Neutrophil (primary cell): ENCODE data around the gene ANO1.

Experiments used
- H3K27ac ChIP-seq: fragments of 200-600 bp; sonication (generic); 2 replicates; pipeline ENCODE4 v1.5.1; 2016; ENCODE audit warnings: mild to moderate bottlenecking, moderate library complexity
- H3K27me3 ChIP-seq: fragments of 200-600 bp; sonication (generic); 2 replicates; pipeline ENCODE4 v1.6.0; 2016; ENCODE audit warnings: mild to moderate bottlenecking
- H3K36me3 ChIP-seq: fragments of 200-600 bp; sonication (generic); 2 replicates; pipeline ENCODE4 v1.5.1; 2017
- H3K4me1 ChIP-seq, 2 experiments: fragments of 200-600 bp in 1 of 2; sonication (generic) in 1 of 2; 1 replicate in 1 of 2; 2 replicates in 1 of 2; pipeline versions ENCODE4 v1.5.1 to v1.6.1; 2013 to 2016; ENCODE audit warnings: low read depth in 1 of 2, low read length in 1 of 2, mild to moderate bottlenecking in 1 of 2, moderate library complexity in 1 of 2; ENCODE audit not compliant: control insufficient read depth in 1 of 2, insufficient read depth in 1 of 2
- H3K4me3 ChIP-seq, 2 experiments: fragments of 200-600 bp in 1 of 2; sonication (generic) in 1 of 2; 1 replicate in 1 of 2; 2 replicates in 1 of 2; pipeline ENCODE4 v1.5.1; 2013 to 2016; ENCODE audit warnings: low read depth in 1 of 2, low read length in 1 of 2, mild to moderate bottlenecking in 1 of 2, moderate library complexity in 1 of 2
- H3K9me3 ChIP-seq: fragments of 200-600 bp; sonication (generic); 2 replicates; pipeline ENCODE4 v1.5.1; 2016
- CTCF ChIP-seq: fragments of 200-600 bp; sonication (generic); IDR thresholded peaks from 2 replicates; pipeline ENCODE4 v1.5.1; 2016; ENCODE audit warnings: antibody characterized with exemption

Gene ANO1

DNA sequence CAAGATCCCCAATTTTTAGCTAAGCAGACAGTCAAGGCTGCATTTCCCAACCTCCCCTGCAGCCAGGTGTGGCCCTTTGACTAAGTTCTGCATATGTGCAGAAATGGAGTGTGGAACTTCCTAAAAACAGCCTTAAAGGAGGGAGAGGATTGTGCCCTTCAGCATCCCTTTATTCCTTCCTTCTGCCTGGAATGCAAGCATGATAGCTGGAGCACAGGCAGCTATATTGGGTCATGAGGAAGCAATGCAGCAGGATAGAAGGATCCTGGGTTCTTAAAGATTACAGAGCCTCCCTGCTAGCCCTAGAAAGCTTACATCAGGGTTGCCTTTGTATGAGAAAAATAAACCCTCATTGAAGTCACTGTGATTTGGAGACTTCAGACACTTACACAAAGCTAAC lies 154.9 kb downstream of the ANO1 start:
- Histone ChIP-seq H3K27me3 (peaks cover 8% of the 10 kb centered on the region), H3K4me1 (peaks cover 10 to 16% of the 10 kb centered on the region in 2 experiments), H3K4me3 (no peak overlapping the region), H3K27ac (peak overlapping the region; percentile 50), H3K36me3 (no peaks in the 10 kb centered on the region), H3K9me3 (no peaks in the 10 kb centered on the region)
- TF ChIP-seq CTCF: no peak

DNA sequence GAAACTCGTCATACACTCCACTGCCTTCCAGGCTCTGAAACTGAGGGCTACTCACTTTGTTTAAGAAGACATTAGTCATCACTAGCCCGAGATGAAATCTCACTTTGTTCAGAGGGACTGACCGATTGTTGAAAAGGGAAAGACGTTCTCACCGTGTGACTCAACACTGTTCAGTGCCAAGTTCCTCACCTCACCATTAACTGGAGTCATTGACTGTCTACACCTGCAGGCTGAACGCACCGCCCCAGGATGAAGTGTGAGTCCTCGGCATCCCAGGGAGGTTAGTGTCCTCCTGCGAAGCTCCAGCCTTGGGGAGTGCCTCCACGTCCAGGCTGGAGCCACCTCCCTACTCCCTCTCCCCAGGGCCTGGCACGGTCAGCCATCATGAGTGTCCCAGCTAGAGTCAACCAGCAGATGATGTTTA lies 155.4 kb downstream of the ANO1 start:
- Histone ChIP-seq H3K27me3 (peaks cover 8% of the 10 kb centered on the region), H3K4me1 (peaks cover 5 to 11% of the 10 kb centered on the region in 2 experiments), H3K4me3 (no peak overlapping the region), H3K36me3 (no peaks in the 10 kb centered on the region), H3K27ac (peak overlapping the region; percentile 50), H3K9me3 (no peaks in the 10 kb centered on the region)
- no peak for TF ChIP-seq CTCF

- H3K36me3 ChIP-seq: no peaks in the 10 kb centered on the region
- no peak overlapping the region for H3K4me3 ChIP-seq
- H3K9me3 ChIP-seq: no peaks in the 10 kb centered on the region
- H3K27ac ChIP-seq: no peak overlapping the region
- peaks cover 5 to 10% of the 10 kb centered on the region in 2 experiments for H3K4me1 ChIP-seq
- H3K27me3 ChIP-seq: peaks cover 8% of the 10 kb centered on the region
- TF ChIP-seq CTCF: no peak
Observed at GRCh38 chr11:70233962-70234361, 155.8 kb downstream of the ANO1 start.
